Left lung (tissue), 14 donors: Measurements from ENCODE around the gene MYO18A. TPM values are rescaled to one million over a fixed set of nuclear protein-coding genes. Genes with fewer than 3 reads are reported as not detected.
A peak's percentile ranks its signal among the peaks of the same experiment; 100 is the strongest.
"Not testable (repeated sequence)": the region's sequence is repeated elsewhere in the genome, so short reads cannot be mapped to it uniquely, and the experiment has no call there.

Experiments used
- ATAC-seq: fragments of 200-7000 bp; cut with Tn5 transposase; one replicate; pipeline ENCODE4 v1.9.1; 2020; ENCODE audit warnings: moderate library complexity
- DNase-seq, 4 donors: peaks; one replicate each; pipeline ENCODE4 v3.0.0-alpha.2; 2013 to 2020
- H3K27ac ChIP-seq, 2 donors: fragments of 200-600 bp; sonication (generic) in 1 of 2; one replicate each; pipeline versions ENCODE4 v1.5.0 to v1.8.0; 2020 to 2021
- H3K27me3 ChIP-seq, 2 donors: fragments of 200-600 bp; sonication (generic) in 1 of 2; one replicate each; pipeline versions ENCODE4 v1.5.0 to v1.8.0; 2020 to 2021
- H3K36me3 ChIP-seq, 2 donors: fragments of 200-600 bp; sonication (generic) in 1 of 2; one replicate each; pipeline versions ENCODE4 v1.5.0 to v1.8.0; 2020 to 2021
- H3K4me1 ChIP-seq, 2 donors: fragments of 200-600 bp; one replicate each; pipeline ENCODE4 v1.8.0; 2021
- H3K4me3 ChIP-seq, 2 donors: fragments of 200-600 bp; sonication (generic) in 1 of 2; one replicate each; pipeline versions ENCODE4 v1.5.0 to v1.8.0; 2020 to 2021; ENCODE audit warnings: mild to moderate bottlenecking in 1 of 2
- H3K9me3 ChIP-seq, 2 donors: fragments of 200-600 bp; sonication (generic) in 1 of 2; one replicate each; pipeline versions ENCODE4 v1.5.0 to v1.8.0; 2020 to 2021
- intact Hi-C, 2 donors: fragments of 100-400 bp; cut with DNase I; formaldehyde crosslinking; loops; one replicate each; pipeline versions ENCODE4 v1.11.2 to v1.14.2; 2022
- long read RNA-seq, 12 donors: library from polyadenylated mRNA in 2 of 12; unstranded in 2 of 12; transcript quantifications; one replicate each; pipeline ENCODE4 v2.0.0 and lab custom pipeline, GENCODE V29; 2019 to 2026
- polyA plus RNA-seq, 6 donors: library from polyadenylated mRNA; unstranded; fragments of 120-200 nt; gene quantifications; one replicate each; pipeline ENCODE4 v1.2.1, GENCODE V29; 2013; ENCODE audit not compliant: insufficient read length in 6 of 6
- total RNA-seq, 2 donors: library from RNA; stranded (reverse); fragmentation: NEBNext Ultra II Directional; extraction: Animal tissue kit (Norgen Biotek cat#: 25700); gene quantifications; one replicate each; pipeline ENCODE4 v1.2.1, GENCODE V29; 2021
- TF ChIP-seq, protein P1 (sequence below), 2 donors: fragments of 200-600 bp; sonication (generic) in 1 of 2; IDR thresholded peaks; one replicate each; pipeline versions ENCODE4 v1.5.0 to v1.8.0; 2021; ENCODE audit warnings: antibody characterized with exemption in 2 of 2
- donor health status: DM: no; HTN: yes; CAD: no.
- donor health status: DM: no; HTN: no; CAD: no.

Gene MYO18A, protein sequence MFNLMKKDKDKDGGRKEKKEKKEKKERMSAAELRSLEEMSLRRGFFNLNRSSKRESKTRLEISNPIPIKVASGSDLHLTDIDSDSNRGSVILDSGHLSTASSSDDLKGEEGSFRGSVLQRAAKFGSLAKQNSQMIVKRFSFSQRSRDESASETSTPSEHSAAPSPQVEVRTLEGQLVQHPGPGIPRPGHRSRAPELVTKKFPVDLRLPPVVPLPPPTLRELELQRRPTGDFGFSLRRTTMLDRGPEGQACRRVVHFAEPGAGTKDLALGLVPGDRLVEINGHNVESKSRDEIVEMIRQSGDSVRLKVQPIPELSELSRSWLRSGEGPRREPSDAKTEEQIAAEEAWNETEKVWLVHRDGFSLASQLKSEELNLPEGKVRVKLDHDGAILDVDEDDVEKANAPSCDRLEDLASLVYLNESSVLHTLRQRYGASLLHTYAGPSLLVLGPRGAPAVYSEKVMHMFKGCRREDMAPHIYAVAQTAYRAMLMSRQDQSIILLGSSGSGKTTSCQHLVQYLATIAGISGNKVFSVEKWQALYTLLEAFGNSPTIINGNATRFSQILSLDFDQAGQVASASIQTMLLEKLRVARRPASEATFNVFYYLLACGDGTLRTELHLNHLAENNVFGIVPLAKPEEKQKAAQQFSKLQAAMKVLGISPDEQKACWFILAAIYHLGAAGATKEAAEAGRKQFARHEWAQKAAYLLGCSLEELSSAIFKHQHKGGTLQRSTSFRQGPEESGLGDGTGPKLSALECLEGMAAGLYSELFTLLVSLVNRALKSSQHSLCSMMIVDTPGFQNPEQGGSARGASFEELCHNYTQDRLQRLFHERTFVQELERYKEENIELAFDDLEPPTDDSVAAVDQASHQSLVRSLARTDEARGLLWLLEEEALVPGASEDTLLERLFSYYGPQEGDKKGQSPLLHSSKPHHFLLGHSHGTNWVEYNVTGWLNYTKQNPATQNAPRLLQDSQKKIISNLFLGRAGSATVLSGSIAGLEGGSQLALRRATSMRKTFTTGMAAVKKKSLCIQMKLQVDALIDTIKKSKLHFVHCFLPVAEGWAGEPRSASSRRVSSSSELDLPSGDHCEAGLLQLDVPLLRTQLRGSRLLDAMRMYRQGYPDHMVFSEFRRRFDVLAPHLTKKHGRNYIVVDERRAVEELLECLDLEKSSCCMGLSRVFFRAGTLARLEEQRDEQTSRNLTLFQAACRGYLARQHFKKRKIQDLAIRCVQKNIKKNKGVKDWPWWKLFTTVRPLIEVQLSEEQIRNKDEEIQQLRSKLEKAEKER (N-terminal part only)
- total RNA-seq = 10 to 100 TPM; 55.9 to 58.3 TPM
- polyA plus RNA-seq = 10 to 100 TPM; 37.0 to 46.1 (median 39.3) TPM
- long read RNA-seq, donor 1, partial matches to known transcripts = 0 of 1 reads
- long read RNA-seq, donor 1, other reads (novel, unspliced or antisense) = 0 of 1 reads
- long read RNA-seq, donor 2, partial matches to known transcripts = 5 of 5 reads
- long read RNA-seq, donor 2, other reads (novel, unspliced or antisense) = 0 of 5 reads
- long read RNA-seq, donor 3 = 0 reads
- long read RNA-seq, donor 4, partial matches to known transcripts = 1 of 3 reads
- long read RNA-seq, donor 4, other reads (novel, unspliced or antisense) = 2 of 3 reads
- long read RNA-seq, donor 5 = 0 reads
- long read RNA-seq, donor 6, partial matches to known transcripts = 0 of 1 reads
- long read RNA-seq, donor 6, other reads (novel, unspliced or antisense) = 0 of 1 reads
- long read RNA-seq, donor 7 = 0 reads
- long read RNA-seq, donor 8 = 0 reads
- long read RNA-seq, donor 9, partial matches to known transcripts = 0 of 1 reads
- long read RNA-seq, donor 9, other reads (novel, unspliced or antisense) = 0 of 1 reads
- long read RNA-seq, donor 10 = 0 reads
- long read RNA-seq, donor 11 = 0 reads
- long read RNA-seq, donor 12 = 0 reads

DNA sequence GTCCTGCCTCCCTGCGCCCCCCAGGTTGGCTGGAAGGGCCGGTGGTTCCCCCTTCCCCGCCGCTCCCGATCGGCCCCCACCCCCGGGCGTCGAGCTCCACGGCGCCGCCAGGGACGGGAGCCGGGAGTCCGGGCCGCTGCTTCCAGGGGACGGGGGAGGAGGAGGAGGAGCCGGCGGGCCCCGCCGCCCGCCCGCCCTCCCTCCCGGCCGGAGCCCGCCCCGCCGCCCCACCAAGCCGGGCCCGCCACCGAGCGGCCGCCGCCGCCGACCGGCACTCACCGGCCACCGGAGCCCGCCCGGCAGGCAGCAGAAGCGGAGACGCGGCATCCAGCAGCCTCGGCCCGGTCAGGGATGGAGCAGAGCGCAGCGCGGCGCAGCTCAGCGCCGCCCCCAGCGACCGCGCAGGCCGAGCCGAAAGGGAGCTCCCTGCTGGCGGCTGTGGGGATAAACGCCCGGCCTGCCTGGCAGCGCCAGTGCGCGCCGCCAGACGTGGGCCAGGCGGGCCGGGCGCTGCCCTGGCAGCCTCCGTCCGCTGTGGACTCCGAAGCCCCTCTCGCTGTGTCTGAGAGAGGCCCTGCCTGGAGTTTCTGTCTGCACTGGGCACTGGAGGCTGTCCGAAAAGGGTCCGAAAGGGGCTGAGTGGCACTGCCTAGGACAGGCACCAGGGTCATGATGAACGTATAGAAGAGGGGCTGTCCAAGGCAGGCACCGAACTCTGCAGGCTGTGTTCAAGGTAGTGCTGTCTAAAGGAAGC, at the start of gene MYO18A:
Gene MYO18A, minus strand, starts transcription at position 365 of the 754 bp plus-strand sequence. CDS start 13,458 bp downstream, outside the sequence.
- H3K9me3 ChIP-seq = no peaks in the 10 kb centered on the region
- H3K27me3 ChIP-seq = peaks cover 0 to 14% of the 10 kb centered on the region in 2 donors
- peak within 1 kb of the TSS; percentile 51 to 55 for H3K4me3 ChIP-seq
- ATAC-seq = peak; percentile 77
- DNase-seq = peak; percentile 76 to 96 (median 82)
- TF ChIP-seq, protein P1, sequence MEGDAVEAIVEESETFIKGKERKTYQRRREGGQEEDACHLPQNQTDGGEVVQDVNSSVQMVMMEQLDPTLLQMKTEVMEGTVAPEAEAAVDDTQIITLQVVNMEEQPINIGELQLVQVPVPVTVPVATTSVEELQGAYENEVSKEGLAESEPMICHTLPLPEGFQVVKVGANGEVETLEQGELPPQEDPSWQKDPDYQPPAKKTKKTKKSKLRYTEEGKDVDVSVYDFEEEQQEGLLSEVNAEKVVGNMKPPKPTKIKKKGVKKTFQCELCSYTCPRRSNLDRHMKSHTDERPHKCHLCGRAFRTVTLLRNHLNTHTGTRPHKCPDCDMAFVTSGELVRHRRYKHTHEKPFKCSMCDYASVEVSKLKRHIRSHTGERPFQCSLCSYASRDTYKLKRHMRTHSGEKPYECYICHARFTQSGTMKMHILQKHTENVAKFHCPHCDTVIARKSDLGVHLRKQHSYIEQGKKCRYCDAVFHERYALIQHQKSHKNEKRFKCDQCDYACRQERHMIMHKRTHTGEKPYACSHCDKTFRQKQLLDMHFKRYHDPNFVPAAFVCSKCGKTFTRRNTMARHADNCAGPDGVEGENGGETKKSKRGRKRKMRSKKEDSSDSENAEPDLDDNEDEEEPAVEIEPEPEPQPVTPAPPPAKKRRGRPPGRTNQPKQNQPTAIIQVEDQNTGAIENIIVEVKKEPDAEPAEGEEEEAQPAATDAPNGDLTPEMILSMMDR (IDR thresholded peaks at IDR 0.05) = peak; percentile 86 to 90
- no peaks in the 10 kb centered on the region for H3K36me3 ChIP-seq
- intact Hi-C loops = no loop called here
- H3K4me1 ChIP-seq = peaks cover 36 to 59% of the 10 kb centered on the region in 2 donors
- peak within 1 kb of the TSS; percentile 81 to 83 for H3K27ac ChIP-seq

DNA sequence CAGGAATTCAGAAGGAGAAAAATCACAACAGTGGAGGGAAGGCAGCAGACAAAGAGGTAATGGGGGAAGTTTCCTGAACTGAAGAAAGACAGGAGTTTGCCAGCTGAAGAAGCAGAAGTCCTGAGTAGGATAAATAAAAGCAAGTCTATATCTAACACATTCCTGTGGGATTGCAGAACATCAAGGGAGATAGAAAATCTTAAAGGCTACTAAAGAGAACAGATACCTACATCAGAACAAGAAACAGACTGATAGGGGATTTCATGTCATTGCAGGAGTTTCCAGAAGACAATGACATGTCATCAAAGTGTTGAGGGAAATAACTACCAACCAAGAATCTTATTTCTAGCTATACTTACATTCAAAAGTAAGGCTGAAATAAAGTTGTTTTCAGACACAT, 45.2 kb upstream of the MYO18A start:
- H3K4me3 ChIP-seq = no peak overlapping the region
- H3K4me1 ChIP-seq = no peaks in the 10 kb centered on the region
- no peaks in the 10 kb centered on the region for H3K36me3 ChIP-seq
- intact Hi-C loops = loop anchor here in 1 of 2 donors (10.0 kb wide), 1 partner anchor 101 kb away; no protein-coding TSS in a partner anchor
- no peak for DNase-seq
- no peak overlapping the region for H3K27ac ChIP-seq
- TF ChIP-seq, protein P1 (IDR thresholded peaks at IDR 0.05) = no peak
- no peaks in the 10 kb centered on the region for H3K27me3 ChIP-seq
- H3K9me3 ChIP-seq = no peaks in the 10 kb centered on the region
- no peak for ATAC-seq

DNA sequence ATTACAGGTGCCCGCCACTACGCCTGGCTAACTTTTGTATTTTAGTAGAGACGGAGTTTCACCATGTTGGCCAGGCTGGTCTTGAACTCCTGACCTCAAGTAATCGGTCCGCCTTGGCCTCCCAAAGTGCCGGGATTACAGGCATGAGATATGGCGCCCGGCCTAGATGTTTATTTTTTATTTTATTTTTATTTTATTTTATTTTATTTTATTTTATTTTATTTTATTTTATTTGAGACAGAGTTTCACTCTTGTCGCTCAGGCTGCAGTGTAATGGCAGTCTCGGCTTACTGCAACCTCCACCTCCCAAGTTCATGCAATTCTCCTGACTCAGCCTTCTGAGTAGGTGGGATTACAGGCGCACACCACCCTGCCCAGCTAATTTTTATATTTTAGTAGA, 41.1 kb upstream of the MYO18A start:
- H3K36me3 ChIP-seq, DNase-seq, H3K4me1 ChIP-seq, H3K27ac ChIP-seq, H3K4me3 ChIP-seq, H3K9me3 ChIP-seq, H3K27me3 ChIP-seq, ATAC-seq: not testable (repeated sequence)
- intact Hi-C loops = loop anchor here in 1 of 2 donors (10.0 kb wide), 1 partner anchor 97 kb away; no protein-coding TSS in a partner anchor

DNA sequence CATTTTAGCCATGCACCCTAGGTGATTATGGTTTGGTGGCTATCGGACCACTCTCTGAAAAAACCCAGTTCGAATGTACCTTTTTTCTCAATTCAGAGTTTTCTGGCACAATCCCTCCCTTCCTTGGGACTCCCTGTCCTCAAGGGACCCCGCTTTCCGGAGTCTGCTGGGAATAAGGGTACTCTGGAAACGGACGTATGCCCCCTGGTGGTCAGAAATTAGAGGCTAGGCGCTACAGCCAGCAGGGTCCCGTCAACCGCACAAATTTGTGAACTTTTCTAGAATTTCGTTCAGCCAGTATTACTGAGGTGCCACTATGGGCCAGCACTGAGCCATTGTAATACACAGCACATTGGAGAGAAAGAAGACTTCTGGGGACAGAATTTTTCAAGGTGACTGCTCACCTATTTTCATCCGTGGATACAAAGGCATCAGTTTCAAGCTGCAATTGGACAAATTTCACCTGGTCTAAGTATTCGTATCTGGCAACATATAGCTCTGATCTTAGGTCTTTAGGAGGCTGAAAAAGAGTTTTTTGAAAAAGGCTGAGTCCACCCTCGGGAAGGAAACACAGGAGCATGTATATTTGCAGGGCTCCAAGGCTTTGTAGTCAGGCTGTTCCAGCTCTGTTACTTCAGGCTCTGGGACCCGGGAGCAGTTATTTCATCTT, 39.3 kb upstream of the MYO18A start:
- TF ChIP-seq, protein P1 (IDR thresholded peaks at IDR 0.05) = peak; percentile 91 to 96
- Histone ChIP-seq H3K27me3 (no peaks in the 10 kb centered on the region), H3K4me1 (peaks cover 0 to 9% of the 10 kb centered on the region in 2 donors), H3K27ac (no peak overlapping the region), H3K36me3 (no peaks in the 10 kb centered on the region), H3K9me3 (no peaks in the 10 kb centered on the region), H3K4me3 (no peak overlapping the region)
- ATAC-seq (peak; percentile 94), DNase-seq (peak in 3 of 4 donors; percentile 70 to 91 (median 87))
- intact Hi-C loops = loop anchor here in 1 of 2 donors (2.0 to 10.0 kb wide), 2 partner anchors 71 to 95 kb away; no protein-coding TSS in a partner anchor
